NT2/D1 (cell line): ENCODE results near the gene SCN3A.

ENCODE experiments used
- SUZ12 ChIP-seq: IDR thresholded peaks from 2 replicates; pipeline ENCODE4 v1.6.1; 2011; ENCODE audit not compliant: insufficient read length, insufficient read depth; ENCODE audit errors: extremely low read depth
- YY1 ChIP-seq: IDR thresholded peaks from 2 replicates; pipeline ENCODE4 v1.6.1; 2011; ENCODE audit not compliant: insufficient read length, insufficient read depth
- ZNF274 ChIP-seq: IDR thresholded peaks from 2 replicates; pipeline ENCODE4 v1.6.1; 2011; ENCODE audit warnings: mild to moderate bottlenecking, low read depth, low read length

- TF ChIP-seq YY1 (no peak), SUZ12 (no peak), ZNF274 (no peak)
These were observed 129.0 kb downstream of the SCN3A start for GRCh38 chr2:165074884-165075283.
